Measurements from ENCODE around the gene DHX58.

DHX58 gene

DNA sequence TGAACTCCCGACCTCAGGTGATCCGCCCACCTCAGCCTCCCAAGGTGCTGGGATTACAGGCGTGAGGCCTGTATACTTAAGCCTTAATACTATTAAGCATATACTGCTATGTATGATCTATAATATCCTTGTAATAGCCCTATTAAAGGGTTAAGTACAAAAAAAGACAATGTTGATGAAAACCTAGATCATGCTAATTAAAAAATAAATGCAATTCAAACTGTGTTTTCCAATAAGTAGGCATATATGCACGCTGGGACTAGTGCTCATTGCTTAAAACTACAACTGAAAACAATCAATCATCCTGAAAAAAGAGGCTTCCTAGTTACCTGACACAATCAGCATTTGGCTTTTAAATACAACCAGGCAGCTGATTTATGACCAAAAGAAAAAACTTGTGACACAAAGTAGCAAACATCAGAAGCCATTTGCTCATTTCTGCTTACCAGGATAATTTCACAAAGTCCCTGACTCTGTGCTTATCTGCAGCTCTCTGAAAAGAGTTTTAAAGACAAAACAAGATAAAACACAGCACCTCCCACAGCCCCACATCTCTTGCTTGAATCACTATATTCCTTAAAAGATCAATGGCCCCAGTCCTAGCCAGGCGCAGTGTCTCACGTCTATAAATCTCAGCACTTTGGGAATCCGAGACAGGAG is 25.3 kb downstream of the DHX58 start:
- no peak for DNase-seq (ENCODE audit: low spot score)

DNA sequence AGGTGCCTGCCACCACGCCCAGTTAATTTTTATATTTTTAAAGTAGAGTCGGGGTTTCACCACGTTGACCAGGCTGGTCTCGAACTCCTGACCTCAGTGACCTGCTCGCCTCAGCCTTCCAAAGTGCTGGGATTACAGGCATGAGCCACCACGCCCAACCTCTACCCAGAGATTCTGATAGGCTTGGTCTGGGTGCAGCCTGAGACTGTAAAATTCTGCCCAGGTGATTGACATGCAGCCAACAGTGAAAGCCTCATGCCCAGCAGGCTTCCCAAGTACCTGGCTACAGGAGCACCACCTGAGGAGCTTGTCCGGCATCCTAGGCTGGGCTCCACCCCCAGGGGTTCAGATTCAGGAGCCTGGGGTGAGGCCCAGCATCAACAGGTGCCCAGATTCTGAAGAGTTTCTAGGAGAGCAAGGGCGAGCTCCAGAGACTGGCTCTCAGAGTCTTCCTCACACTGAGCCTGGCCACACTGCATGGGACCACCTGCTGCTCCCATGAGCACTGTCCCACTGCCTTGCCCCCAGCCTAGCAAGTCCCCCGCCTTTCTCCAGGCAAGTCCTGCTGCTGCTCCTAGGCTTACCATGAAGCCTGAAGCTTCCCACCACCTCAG is 30.9 kb downstream of the DHX58 start:
- no peak for DNase-seq (ENCODE audit: low spot score)

- no peak for DNase-seq (ENCODE audit: low spot score)
Measured at GRCh38 chr17:42079541-42079940, 33.0 kb downstream of the DHX58 start.

DNA sequence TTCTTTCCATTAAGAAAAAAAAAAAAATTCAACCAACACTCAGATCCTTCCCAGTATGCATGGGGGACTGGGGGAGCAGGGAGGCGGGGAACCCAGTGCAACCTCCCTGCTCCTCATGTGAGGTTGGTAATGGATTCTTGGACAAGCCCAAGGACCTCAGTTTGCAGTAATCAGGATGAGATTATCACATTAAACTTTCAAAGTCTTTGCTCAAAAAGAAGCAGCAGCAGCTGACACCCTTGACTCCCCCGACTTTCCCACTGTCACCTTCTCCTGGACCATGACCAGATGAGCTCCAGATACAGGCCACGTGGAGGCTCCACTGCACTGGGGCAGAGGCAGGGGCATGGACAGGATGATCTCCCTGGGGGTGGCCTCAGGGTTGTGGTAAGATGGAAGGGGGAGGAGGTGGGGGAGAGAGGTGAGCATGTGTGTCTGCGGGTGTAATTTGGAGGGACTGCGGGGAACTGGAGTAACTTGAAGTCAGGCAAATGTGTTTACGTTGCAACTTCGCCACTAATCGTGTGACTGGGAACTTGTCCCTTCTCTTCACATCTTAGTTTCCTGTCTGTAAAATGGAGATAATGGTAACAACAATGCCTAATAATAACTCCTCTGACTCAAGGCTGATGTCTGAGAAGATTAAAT is 34.0 kb downstream of the DHX58 start:
- no peak for DNase-seq (ENCODE audit: low spot score)

GRCh38 chr17:42077755-42078154 is 34.8 kb downstream of the DHX58 start:
- DNase-seq (ENCODE audit: low spot score) = no peak

- DNase-seq (ENCODE audit: low spot score) = no peak
Measured at GRCh38 chr17:42076797-42077559, 35.5 kb downstream of the DHX58 start.

GRCh38 chr17:42075789-42076188 is 36.7 kb downstream of the DHX58 start:
- no peak for DNase-seq (ENCODE audit: low spot score)

- DNase-seq (ENCODE audit: low spot score) = no peak
Measured at GRCh38 chr17:42072323-42073187, 40.0 kb downstream of the DHX58 start.

- no peak for DNase-seq (ENCODE audit: low spot score)
Measured at GRCh38 chr17:42071810-42072209, 40.7 kb downstream of the DHX58 start.

- no peak for DNase-seq (ENCODE audit: low spot score)
Measured at GRCh38 chr17:42068979-42069378, 43.5 kb downstream of the DHX58 start.

DNA sequence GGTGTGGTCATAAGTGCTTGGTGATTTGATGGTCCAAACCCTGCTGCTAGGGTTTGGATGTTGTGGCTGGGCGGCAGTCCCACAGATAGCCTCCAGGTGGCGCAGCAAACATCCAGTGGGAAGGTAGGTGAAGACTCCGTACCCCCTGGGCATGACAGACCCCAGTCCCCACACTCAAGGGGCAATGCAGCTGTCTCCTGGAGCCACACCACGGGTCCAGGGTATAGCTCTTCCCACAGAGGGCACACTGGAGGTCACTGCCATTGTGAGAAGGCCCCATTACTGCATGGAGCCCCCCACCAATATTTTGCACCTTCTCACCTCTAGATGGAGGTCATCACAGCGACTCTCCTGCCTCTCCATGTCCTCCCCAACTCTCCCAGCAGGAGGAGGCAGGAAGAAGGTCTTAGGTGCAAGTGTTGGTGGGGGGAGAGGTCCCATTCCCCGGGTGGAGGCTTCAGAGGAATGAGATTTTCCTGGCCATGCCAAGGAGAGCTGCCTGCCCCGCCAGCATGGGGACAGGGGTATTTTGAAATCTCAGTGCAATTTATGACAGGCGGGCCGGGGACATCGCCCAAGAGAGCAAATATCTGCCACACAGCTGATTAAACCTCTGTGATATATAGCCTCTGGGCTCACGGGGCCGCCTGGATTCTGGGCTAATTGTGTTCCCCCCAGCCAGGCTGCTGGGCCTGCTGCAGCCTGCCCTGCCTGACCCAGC is 45.0 kb downstream of the DHX58 start:
- peak; percentile 50 for DNase-seq (ENCODE audit: low spot score)

DNA sequence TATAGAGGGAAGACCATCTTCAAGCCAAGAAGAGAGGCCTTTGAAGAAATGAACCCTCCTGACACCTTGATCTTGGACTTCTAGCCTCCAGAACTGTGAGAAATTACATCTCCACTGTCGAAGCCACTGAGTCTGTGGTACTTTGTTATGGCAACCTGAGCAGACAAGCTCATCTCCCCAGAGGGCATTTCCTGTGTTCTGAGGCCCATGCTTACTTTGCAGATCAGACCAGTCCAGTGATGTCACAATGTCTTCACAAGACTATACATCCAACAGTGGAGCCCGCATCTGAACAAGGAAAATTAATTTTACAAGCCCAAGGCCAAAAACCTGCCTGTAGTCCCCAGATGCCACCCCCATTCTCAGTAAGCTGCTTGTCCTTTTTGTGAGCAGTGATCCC is 47.3 kb downstream of the DHX58 start:
- DNase-seq (ENCODE audit: low spot score) = no peak

DNA sequence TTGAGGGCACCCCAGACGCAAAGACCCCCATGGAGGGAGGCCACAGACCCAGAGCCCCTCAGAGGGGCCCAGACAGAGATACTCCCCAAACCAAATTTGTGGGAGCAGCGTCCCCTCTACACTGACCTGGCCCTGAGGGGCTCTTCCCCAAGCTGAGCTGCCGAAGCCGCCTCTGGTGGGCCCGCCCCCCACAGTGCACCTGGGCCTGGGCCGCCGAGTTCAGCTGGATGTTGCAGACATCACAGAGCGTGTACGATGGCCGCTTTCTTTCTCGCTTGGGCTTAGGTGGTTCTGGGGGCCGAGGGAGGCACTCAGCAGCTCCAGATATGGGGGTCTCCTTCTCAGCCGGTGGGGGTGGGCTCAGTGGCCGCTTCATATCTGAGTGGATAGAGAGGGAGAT is 49.8 kb downstream of the DHX58 start:
- no peak for DNase-seq (ENCODE audit: low spot score)

- no peak for DNase-seq (ENCODE audit: low spot score)
Measured at GRCh38 chr17:42061646-42062487, 50.6 kb downstream of the DHX58 start.

- no peak for DNase-seq (ENCODE audit: low spot score)
Measured at GRCh38 chr17:42060231-42060630, 52.3 kb downstream of the DHX58 start.

- DNase-seq (ENCODE audit: low spot score) = no peak
Measured at GRCh38 chr17:42059815-42060214, 52.7 kb downstream of the DHX58 start.

GRCh38 chr17:42058063-42058462 is 54.5 kb downstream of the DHX58 start:
- no peak for DNase-seq (ENCODE audit: low spot score)

DNA sequence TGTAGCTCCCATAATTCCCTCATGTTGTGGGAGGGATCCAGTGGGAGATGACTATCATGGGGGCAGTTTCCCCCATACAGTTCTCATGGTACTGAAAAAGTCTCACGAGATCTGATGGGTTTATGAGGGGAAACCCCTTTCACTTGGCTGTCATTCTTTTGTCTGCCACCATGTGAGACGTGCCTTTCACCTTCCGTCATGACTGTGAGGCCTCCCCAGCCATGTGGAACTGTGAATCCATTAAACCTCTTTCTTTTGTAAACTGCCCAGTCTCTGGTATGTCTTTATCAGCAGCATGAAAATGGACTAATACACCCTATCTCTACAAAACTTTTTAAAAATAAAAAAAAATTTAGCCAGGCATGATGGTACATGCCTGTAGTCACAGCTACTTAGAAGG is 55.9 kb downstream of the DHX58 start:
- no peak for DNase-seq (ENCODE audit: low spot score)

- peak; percentile 24 for DNase-seq (ENCODE audit: low spot score)
Measured at GRCh38 chr17:42055496-42055895, 57.0 kb downstream of the DHX58 start.

- DNase-seq (ENCODE audit: low spot score) = no peak
Measured at GRCh38 chr17:42055027-42055426, 57.5 kb downstream of the DHX58 start.
